HepG2 (cell line): ENCODE data around the gene PRRT1B. TPM values are rescaled to one million over a fixed set of nuclear protein-coding genes. Genes with fewer than 3 reads are reported as not detected.

Experiments
- AGO1 ChIP-seq: fragments of 200-400 bp; formaldehyde crosslinking; IDR thresholded peaks from 2 replicates; pipeline ENCODE4 v1.6.1; 2017; ENCODE audit warnings: mild to moderate bottlenecking, low read depth, low read length, moderate library complexity; ENCODE audit not compliant: poor library complexity, severe bottlenecking
- ATF7-NPFF ChIP-seq: sonication (generic); formaldehyde crosslinking; IDR thresholded peaks from 2 replicates; pipeline ENCODE4 v1.8.1; 2023; ENCODE audit warnings: mild to moderate bottlenecking, low read depth, missing genetic modification reagents, moderate library complexity
- HOXA3 ChIP-seq: sonication (generic); formaldehyde crosslinking; IDR thresholded peaks from 2 replicates; pipeline ENCODE4 v1.5.0; 2020; ENCODE audit warnings: missing genetic modification reagents
- JUNB ChIP-seq: sonication (generic); formaldehyde crosslinking; IDR thresholded peaks from 2 replicates; pipeline ENCODE4 v1.8.0; 2022; ENCODE audit warnings: missing genetic modification reagents, mild to moderate bottlenecking, borderline replicate concordance
- MTF1 ChIP-seq: sonication (generic); formaldehyde crosslinking; IDR thresholded peaks from 2 replicates; pipeline ENCODE4 v1.5.0; 2020; ENCODE audit warnings: missing genetic modification reagents
- NCOA1 ChIP-seq: sonication (generic); formaldehyde crosslinking; IDR thresholded peaks from 2 replicates; pipeline ENCODE4 v1.9.0; 2021; ENCODE audit warnings: missing genetic modification reagents
- NFKB2 ChIP-seq: sonication (generic); formaldehyde crosslinking; IDR thresholded peaks from 2 replicates; pipeline ENCODE4 v1.4.0; 2020; ENCODE audit warnings: missing genetic modification reagents, borderline replicate concordance
- NR2F6 ChIP-seq, 2 experiments: IDR thresholded peaks; 2 replicates each; pipeline ENCODE4 v1.6.1; 2016; ENCODE audit warnings: antibody characterized with exemption in 1 of 2, mild to moderate bottlenecking in 1 of 2
- POLR2A ChIP-seq, 2 experiments: IDR thresholded peaks; 2 replicates each; pipeline ENCODE4 v1.6.1; 2011; ENCODE audit warnings: low read depth in 2 of 2, low read length in 2 of 2, mild to moderate bottlenecking in 1 of 2, moderate library complexity in 1 of 2; ENCODE audit not compliant: insufficient read depth in 1 of 2
- TBX3 ChIP-seq: fragments of 450-650 bp; IDR thresholded peaks from 2 replicates; pipeline ENCODE4 v1.6.1; 2017; ENCODE audit warnings: antibody characterized with exemption, mild to moderate bottlenecking, inconsistent platforms, borderline replicate concordance
- ZBTB21 ChIP-seq: sonication (generic); formaldehyde crosslinking; IDR thresholded peaks from 2 replicates; pipeline ENCODE4 v1.4.0; 2020; ENCODE audit warnings: missing genetic modification reagents
- ZMYM3 ChIP-seq: sonication (generic); formaldehyde crosslinking; IDR thresholded peaks from 2 replicates; pipeline ENCODE4 v1.5.1; 2020; ENCODE audit warnings: mild to moderate bottlenecking, missing genetic modification reagents
- ZNF230 ChIP-seq: sonication (generic); formaldehyde crosslinking; IDR thresholded peaks from 2 replicates; pipeline ENCODE4 v1.4.0; 2020; ENCODE audit warnings: mild to moderate bottlenecking, missing genetic modification reagents
- ZNF547 ChIP-seq: sonication (generic); formaldehyde crosslinking; IDR thresholded peaks from 2 replicates; pipeline ENCODE4 v1.5.1; 2020; ENCODE audit warnings: mild to moderate bottlenecking, missing genetic modification reagents
- ZNF644 ChIP-seq: IDR thresholded peaks from 2 replicates; pipeline ENCODE4 v1.6.1; 2016; ENCODE audit warnings: low read depth
- ZNF766 ChIP-seq: sonication (generic); formaldehyde crosslinking; IDR thresholded peaks from 2 replicates; pipeline ENCODE4 v1.5.0; 2020; ENCODE audit warnings: missing genetic modification reagents, borderline replicate concordance
- ZNF781 ChIP-seq: sonication (generic); formaldehyde crosslinking; IDR thresholded peaks from 2 replicates; pipeline ENCODE4 v1.5.1; 2020; ENCODE audit warnings: borderline replicate concordance, mild to moderate bottlenecking, missing genetic modification reagents; ENCODE audit errors: not compliant biosample characterization
- polyA plus RNA-seq, 8 experiments: library from polyadenylated mRNA; depleted of rRNA in 3 of 8; stranded (reverse) in 7 of 8; unstranded in 1 of 8; fragments of >200 nt; fragmentation: Illumina TruSeq in 4 of 8; extraction: Trizol in 4 of 8; gene quantifications; 2 replicates each; pipeline versions ENCODE4 v1.2.1 to v1.2.3, GENCODE V29; 2011 to 2016; ENCODE audit warnings: low read depth in 4 of 8, missing spikeins in 1 of 8, mixed read lengths in 1 of 8; ENCODE audit not compliant: insufficient read depth in 1 of 8
- total RNA-seq, 5 experiments: library from RNA; depleted of rRNA; stranded (reverse); fragments of >200 nt; fragmentation: Illumina TruSeq; extraction: Trizol; gene quantifications; 2 replicates each; pipeline ENCODE4 v1.2.3, GENCODE V29; 2016; ENCODE audit warnings: low read depth in 1 of 5
- TF ChIP-seq, protein P1 (sequence below): sonication (generic); formaldehyde crosslinking; IDR thresholded peaks from 2 replicates; pipeline ENCODE4 v1.5.1; 2020; ENCODE audit warnings: mild to moderate bottlenecking, missing genetic modification reagents, moderate library complexity
- TF ChIP-seq, protein P2 (sequence below): sonication (generic); formaldehyde crosslinking; IDR thresholded peaks from 2 replicates; pipeline ENCODE4 v1.5.1; 2020; ENCODE audit warnings: missing genetic modification reagents, mild to moderate bottlenecking, borderline replicate concordance
- TF ChIP-seq, protein P3 (sequence below): sonication (generic); formaldehyde crosslinking; IDR thresholded peaks from 2 replicates; pipeline ENCODE4 v1.4.0; 2020; ENCODE audit warnings: missing genetic modification reagents, borderline replicate concordance

The PRRT1B gene
- total and polyA plus RNA-seq, 2 of the 13 experiments (the other 11 are each of a cell fraction or from before 2014, with no cell fraction given), result not detected

DNA sequence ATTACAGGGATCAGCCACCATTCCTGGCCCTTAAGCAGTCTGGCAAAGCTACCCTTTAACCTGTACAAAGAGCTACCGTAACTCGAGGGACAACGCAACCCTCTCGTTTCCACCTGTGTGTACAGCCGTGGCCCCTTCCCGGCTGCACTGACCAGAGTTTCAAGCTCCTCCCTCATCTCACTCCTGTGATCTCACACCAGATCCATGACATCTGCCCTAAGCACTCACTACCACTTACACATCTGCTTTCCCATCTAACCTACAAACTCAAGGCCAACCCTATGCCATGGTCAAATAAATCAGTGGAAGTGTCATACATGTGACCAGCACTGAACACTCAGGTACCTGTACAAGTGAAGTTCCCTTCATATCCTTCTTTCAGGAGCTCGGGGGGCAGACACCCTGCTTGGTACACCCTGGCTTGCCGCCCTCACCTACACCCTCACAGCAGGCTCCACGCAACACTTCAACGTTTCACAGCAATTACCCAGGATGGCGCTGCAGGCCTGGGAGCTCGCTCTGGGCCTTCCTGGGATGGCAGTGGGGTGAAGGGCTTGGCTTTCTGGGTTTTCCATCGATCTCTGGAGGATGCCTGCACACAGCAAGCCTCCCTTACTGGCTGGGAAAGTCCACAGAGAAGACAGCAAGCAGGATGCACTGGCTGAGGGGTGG, 61.7 kb downstream of the PRRT1B start (continued):
- TF ChIP-seq, protein P1, sequence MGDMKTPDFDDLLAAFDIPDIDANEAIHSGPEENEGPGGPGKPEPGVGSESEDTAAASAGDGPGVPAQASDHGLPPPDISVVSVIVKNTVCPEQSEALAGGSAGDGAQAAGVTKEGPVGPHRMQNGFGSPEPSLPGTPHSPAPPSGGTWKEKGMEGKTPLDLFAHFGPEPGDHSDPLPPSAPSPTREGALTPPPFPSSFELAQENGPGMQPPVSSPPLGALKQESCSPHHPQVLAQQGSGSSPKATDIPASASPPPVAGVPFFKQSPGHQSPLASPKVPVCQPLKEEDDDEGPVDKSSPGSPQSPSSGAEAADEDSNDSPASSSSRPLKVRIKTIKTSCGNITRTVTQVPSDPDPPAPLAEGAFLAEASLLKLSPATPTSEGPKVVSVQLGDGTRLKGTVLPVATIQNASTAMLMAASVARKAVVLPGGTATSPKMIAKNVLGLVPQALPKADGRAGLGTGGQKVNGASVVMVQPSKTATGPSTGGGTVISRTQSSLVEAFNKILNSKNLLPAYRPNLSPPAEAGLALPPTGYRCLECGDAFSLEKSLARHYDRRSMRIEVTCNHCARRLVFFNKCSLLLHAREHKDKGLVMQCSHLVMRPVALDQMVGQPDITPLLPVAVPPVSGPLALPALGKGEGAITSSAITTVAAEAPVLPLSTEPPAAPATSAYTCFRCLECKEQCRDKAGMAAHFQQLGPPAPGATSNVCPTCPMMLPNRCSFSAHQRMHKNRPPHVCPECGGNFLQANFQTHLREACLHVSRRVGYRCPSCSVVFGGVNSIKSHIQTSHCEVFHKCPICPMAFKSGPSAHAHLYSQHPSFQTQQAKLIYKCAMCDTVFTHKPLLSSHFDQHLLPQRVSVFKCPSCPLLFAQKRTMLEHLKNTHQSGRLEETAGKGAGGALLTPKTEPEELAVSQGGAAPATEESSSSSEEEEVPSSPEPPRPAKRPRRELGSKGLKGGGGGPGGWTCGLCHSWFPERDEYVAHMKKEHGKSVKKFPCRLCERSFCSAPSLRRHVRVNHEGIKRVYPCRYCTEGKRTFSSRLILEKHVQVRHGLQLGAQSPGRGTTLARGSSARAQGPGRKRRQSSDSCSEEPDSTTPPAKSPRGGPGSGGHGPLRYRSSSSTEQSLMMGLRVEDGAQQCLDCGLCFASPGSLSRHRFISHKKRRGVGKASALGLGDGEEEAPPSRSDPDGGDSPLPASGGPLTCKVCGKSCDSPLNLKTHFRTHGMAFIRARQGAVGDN (CRISPR knock-in tag), result peak; percentile 83
- TF ChIP-seq ZMYM3 (CRISPR knock-in tag) (0 out of 2 replicates have a peak, but pooled peaks have one; percentile 16), NFKB2 (CRISPR knock-in tag) (0 out of 2 replicates have a peak, but pooled peaks have one; percentile 18), ZBTB21 (CRISPR knock-in tag) (0 out of 2 replicates have a peak, but pooled peaks have one; percentile 71), HOXA3 (0 out of 2 replicates have a peak, but pooled peaks have one; percentile 41), TBX3 (no peak), JUNB (CRISPR knock-in tag) (no peak), NCOA1 (no peak), ZNF766 (CRISPR knock-in tag) (no peak), AGO1 (no peak), ZNF547 (CRISPR knock-in tag) (peak; percentile 50; the same call in 1 of the 2 replicates), ZNF644 (CRISPR knock-in tag) (no peak), ATF7-NPFF (CRISPR knock-in tag) (no peak), MTF1 (CRISPR knock-in tag) (no peak), NR2F6 (IDR thresholded peaks at IDR 0.05) (no peak), NR2F6 (CRISPR knock-in tag; IDR thresholded peaks at IDR 0.05) (0 out of 2 replicates have a peak, but pooled peaks have one; percentile 30), ZNF781 (CRISPR knock-in tag) (no peak), ZNF230 (CRISPR knock-in tag) (0 out of 2 replicates have a peak, but pooled peaks have one; percentile 29), POLR2A (IDR thresholded peaks at IDR 0.05; ENCODE audit: insufficient read depth in 1 of 2, low read depth in 2 of 2, low read length in 2 of 2) (peak in 1 of 2 experiments; percentile 39; a peak in 2 of 4 replicates)
- TF ChIP-seq, protein P2, sequence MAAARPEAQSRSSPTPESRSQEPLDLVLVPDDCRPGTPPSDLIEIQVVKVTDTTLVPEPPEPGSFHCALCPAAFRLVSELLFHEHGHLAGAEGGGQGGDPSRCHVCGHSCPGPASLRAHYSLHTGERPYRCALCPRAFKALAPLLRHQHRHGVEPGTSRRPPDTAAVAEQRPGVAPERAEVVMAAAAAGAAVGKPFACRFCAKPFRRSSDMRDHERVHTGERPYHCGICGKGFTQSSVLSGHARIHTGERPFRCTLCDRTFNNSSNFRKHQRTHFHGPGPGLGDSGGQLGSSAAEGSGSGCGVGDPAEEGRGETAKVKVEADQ (CRISPR knock-in tag), result no peak
- TF ChIP-seq, protein P3, sequence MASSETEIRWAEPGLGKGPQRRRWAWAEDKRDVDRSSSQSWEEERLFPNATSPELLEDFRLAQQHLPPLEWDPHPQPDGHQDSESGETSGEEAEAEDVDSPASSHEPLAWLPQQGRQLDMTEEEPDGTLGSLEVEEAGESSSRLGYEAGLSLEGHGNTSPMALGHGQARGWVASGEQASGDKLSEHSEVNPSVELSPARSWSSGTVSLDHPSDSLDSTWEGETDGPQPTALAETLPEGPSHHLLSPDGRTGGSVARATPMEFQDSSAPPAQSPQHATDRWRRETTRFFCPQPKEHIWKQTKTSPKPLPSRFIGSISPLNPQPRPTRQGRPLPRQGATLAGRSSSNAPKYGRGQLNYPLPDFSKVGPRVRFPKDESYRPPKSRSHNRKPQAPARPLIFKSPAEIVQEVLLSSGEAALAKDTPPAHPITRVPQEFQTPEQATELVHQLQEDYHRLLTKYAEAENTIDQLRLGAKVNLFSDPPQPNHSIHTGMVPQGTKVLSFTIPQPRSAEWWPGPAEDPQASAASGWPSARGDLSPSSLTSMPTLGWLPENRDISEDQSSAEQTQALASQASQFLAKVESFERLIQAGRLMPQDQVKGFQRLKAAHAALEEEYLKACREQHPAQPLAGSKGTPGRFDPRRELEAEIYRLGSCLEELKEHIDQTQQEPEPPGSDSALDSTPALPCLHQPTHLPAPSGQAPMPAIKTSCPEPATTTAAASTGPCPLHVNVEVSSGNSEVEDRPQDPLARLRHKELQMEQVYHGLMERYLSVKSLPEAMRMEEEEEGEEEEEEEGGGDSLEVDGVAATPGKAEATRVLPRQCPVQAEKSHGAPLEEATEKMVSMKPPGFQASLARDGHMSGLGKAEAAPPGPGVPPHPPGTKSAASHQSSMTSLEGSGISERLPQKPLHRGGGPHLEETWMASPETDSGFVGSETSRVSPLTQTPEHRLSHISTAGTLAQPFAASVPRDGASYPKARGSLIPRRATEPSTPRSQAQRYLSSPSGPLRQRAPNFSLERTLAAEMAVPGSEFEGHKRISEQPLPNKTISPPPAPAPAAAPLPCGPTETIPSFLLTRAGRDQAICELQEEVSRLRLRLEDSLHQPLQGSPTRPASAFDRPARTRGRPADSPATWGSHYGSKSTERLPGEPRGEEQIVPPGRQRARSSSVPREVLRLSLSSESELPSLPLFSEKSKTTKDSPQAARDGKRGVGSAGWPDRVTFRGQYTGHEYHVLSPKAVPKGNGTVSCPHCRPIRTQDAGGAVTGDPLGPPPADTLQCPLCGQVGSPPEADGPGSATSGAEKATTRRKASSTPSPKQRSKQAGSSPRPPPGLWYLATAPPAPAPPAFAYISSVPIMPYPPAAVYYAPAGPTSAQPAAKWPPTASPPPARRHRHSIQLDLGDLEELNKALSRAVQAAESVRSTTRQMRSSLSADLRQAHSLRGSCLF, result no peak
